Choroid plexus epithelial cell (primary cell): Measurements from ENCODE around the gene RFX1.

Experiments used
- DNase-seq: peaks from one replicate; pipeline ENCODE4 v3.0.0-alpha.2; 2010; ENCODE audit warnings: low read depth
- H3K4me3 ChIP-seq: 2 replicates; pipeline ENCODE4 v1.5.1; 2011; ENCODE audit warnings: low read depth, mild to moderate bottlenecking, control low read depth, low read length, moderate library complexity
- TF ChIP-seq, protein P1 (sequence below): conservative IDR thresholded peaks from 2 replicates; pipeline ENCODE4 v1.5.1; 2011; ENCODE audit warnings: low read depth, mild to moderate bottlenecking, control low read depth, inconsistent platforms, low read length, moderate library complexity

The RFX1 gene

GRCh38 chr19:13946414-13946813 is 59.7 kb downstream of the RFX1 start:
- TF ChIP-seq, protein P1, sequence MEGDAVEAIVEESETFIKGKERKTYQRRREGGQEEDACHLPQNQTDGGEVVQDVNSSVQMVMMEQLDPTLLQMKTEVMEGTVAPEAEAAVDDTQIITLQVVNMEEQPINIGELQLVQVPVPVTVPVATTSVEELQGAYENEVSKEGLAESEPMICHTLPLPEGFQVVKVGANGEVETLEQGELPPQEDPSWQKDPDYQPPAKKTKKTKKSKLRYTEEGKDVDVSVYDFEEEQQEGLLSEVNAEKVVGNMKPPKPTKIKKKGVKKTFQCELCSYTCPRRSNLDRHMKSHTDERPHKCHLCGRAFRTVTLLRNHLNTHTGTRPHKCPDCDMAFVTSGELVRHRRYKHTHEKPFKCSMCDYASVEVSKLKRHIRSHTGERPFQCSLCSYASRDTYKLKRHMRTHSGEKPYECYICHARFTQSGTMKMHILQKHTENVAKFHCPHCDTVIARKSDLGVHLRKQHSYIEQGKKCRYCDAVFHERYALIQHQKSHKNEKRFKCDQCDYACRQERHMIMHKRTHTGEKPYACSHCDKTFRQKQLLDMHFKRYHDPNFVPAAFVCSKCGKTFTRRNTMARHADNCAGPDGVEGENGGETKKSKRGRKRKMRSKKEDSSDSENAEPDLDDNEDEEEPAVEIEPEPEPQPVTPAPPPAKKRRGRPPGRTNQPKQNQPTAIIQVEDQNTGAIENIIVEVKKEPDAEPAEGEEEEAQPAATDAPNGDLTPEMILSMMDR, result no peak
- H3K4me3 ChIP-seq, result no peak overlapping the region
- no peak for DNase-seq

DNA sequence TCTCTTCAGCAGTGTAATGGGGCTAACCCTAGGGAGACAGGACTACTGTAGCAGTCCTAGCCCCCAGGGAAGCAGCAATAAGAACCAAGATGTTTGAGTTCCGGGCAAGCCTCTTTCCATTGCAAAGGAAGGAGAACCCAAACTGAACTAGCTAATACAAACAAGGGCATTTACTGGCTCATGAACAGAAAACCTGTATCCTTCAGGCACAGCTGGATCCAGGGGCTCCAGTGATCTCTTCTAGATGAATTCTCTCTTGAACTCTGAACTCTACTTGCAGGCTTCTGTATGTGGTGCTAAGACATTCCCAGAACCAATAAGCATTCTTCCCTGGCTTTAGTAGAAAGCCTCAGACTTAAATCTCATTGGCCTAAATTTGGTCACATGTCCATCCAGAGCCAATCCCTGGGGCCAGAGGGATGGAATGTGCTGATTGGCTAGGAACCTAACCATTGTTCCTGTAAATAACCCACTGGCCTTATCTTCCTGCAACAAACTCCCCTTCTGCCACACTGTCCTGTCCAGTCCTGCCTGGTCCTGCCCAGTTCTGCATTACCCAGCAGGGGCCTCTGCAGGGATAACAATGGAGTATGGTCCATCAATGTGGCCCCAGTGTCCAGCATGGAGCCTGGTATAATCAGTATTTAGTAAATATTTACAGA is 64.0 kb downstream of the RFX1 start:
- TF ChIP-seq, protein P1, result no peak
- peak; percentile 12 for DNase-seq
- no peak overlapping the region for H3K4me3 ChIP-seq

DNA sequence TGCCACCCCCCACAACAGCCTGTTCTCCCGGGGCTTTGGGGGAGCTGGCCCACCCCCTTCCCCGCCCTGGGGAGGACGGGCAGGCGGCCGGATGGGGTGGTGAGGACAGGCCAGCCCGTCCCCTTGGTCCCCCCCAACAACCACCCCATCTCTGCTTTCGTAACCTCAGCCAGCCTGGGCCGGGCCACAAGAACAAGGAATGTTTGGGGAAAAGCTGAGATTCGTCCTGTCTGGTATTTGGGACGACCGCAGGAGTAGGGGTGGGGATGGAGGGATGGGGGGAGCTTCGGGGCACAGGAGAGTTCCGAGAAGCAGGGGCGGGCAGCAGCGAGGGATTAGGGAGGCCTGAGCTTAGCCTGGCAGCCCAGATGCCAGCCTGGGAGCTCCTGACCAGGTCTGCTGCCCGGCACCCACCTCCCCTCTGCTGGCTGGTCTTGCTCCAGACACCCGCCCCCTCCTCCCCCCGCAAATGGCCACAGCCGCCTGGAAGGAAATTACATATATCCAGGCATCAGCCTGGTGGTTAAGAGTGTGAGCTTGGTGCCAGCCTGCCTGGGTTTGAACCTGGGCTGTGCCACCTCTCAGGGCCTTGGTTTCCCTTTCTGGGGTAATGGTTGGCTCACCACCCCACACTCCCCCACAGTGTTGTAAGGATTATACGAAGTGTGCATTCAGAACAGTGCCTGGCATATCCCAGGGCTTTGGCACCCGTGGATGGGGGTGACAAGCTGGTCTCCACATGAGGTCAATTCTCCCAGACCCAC is 67.6 kb downstream of the RFX1 start, which contains the start of gene PODNL1:
TSS of gene PODNL1 (minus strand) at position 117 of the 764 bp plus-strand sequence. CDS start 236 bp downstream, outside the sequence.
- TF ChIP-seq, protein P1, result no peak
- DNase-seq, result peak; percentile 45
- peak within 1 kb of the TSS; percentile 8 for H3K4me3 ChIP-seq

GRCh38 chr19:13937479-13938300 is 68.4 kb downstream of the RFX1 start:
- H3K4me3 ChIP-seq, result peak overlapping the region; percentile 8
- TF ChIP-seq, protein P1, result no peak
- no peak for DNase-seq

- DNase-seq, result no peak
- H3K4me3 ChIP-seq, result no peak overlapping the region
- TF ChIP-seq, protein P1, result no peak
These were observed 70.2 kb downstream of the RFX1 start for GRCh38 chr19:13935765-13936510.

DNA sequence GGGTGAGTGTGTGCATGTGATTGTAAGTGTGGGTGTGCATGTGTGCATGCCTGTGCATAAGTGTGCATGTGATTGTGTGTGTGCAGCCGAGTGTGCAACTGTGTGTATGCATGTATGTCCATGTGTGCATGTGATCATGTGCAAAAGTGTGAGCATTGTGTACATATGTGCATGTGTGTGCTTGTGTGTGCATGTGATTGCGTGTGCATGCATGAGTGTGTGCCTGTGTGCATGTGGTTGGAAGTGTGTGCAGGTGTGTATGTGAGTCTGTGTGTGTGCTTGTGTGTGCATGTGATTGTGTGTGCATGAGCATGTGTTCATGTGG is 71.4 kb downstream of the RFX1 start:
- TF ChIP-seq, protein P1, result no peak
- no peak overlapping the region for H3K4me3 ChIP-seq
- no peak for DNase-seq
